WTC11 (cell line): ENCODE data around the gene ENG. TPM values are rescaled to one million over a fixed set of nuclear protein-coding genes. Genes with fewer than 3 reads are reported as not detected.
A peak's percentile ranks its signal among the peaks of the same experiment; 100 is the strongest.

Experiments
- ATAC-seq: fragments of 200-7000 bp; cut with Tn5 transposase; 2 replicates; pipeline ENCODE4 v1.10.0; 2021; ENCODE audit warnings: mild to moderate bottlenecking, moderate library complexity
- CTCF ChIA-PET: fragments of 300-600 bp; sonication (Branson Sonifier 250); formaldehyde crosslinking; loops from one replicate; lab custom pipeline; 2021; ENCODE audit warnings: antibody characterized with exemption; lab: Charles Lee
- POLR2A ChIA-PET: fragments of 350-600 bp; sonication (Branson Sonifier 250); formaldehyde crosslinking; loops from one replicate; lab custom pipeline; 2021; ENCODE audit warnings: antibody characterized with exemption; lab: Charles Lee
- DNase-seq: peaks from one replicate; pipeline ENCODE4 v3.0.0; 2021; ENCODE audit warnings: low spot score
- H3K27ac Mint-ChIP-seq: 2 replicates; pipeline ENCODE4 v1.8.0; 2021; ENCODE audit warnings: mixed read lengths
- H3K27me3 Mint-ChIP-seq: 2 replicates; pipeline ENCODE4 v1.8.0; 2021; ENCODE audit warnings: low read depth, mild to moderate bottlenecking, moderate library complexity, mixed read lengths
- H3K36me3 Mint-ChIP-seq: 2 replicates; pipeline ENCODE4 v1.8.0; 2021; ENCODE audit warnings: mixed read lengths
- H3K4me1 Mint-ChIP-seq: 2 replicates; pipeline ENCODE4 v1.8.0; 2022; ENCODE audit warnings: mixed read lengths
- H3K4me3 Mint-ChIP-seq: 2 replicates; pipeline ENCODE4 v1.8.0; 2021; ENCODE audit warnings: mild to moderate bottlenecking, moderate library complexity, mixed read lengths
- H3K9me3 Mint-ChIP-seq: 2 replicates; pipeline ENCODE4 v1.8.0; 2021; ENCODE audit warnings: mixed read lengths
- CREB1 ChIP-seq: sonication (generic); formaldehyde crosslinking; IDR thresholded peaks from 2 replicates; pipeline ENCODE4 v1.8.0; 2023; ENCODE audit warnings: mild to moderate bottlenecking, missing genetic modification reagents
- CREM ChIP-seq: sonication (generic); formaldehyde crosslinking; IDR thresholded peaks from 2 replicates; pipeline ENCODE4 v1.8.1; 2022; ENCODE audit warnings: mild to moderate bottlenecking, missing genetic modification reagents, moderate library complexity
- FOXP1 ChIP-seq: sonication (generic); formaldehyde crosslinking; IDR thresholded peaks from 2 replicates; pipeline ENCODE4 v1.8.0; 2022; ENCODE audit warnings: missing genetic modification reagents, mild to moderate bottlenecking, moderate library complexity, borderline replicate concordance
- GABPB1 ChIP-seq: sonication (generic); formaldehyde crosslinking; IDR thresholded peaks from 2 replicates; pipeline ENCODE4 v1.8.1; 2023; ENCODE audit warnings: mild to moderate bottlenecking, missing genetic modification reagents
- JUN ChIP-seq: sonication (generic); formaldehyde crosslinking; IDR thresholded peaks from 2 replicates; pipeline ENCODE4 v1.8.0; 2023; ENCODE audit warnings: mild to moderate bottlenecking, missing genetic modification reagents
- KAT7 ChIP-seq: sonication (generic); formaldehyde crosslinking; IDR thresholded peaks from 2 replicates; pipeline ENCODE4 v1.8.1; 2023; ENCODE audit warnings: missing genetic modification reagents, mild to moderate bottlenecking, borderline replicate concordance
- NFE2L1 ChIP-seq: sonication (generic); formaldehyde crosslinking; IDR thresholded peaks from 2 replicates; pipeline ENCODE4 v1.8.1; 2023; ENCODE audit warnings: missing genetic modification reagents
- NFYB ChIP-seq: sonication (generic); formaldehyde crosslinking; conservative IDR thresholded peaks from 2 replicates; pipeline ENCODE4 v1.8.0; 2022; ENCODE audit warnings: low read depth, missing genetic modification reagents
- NR3C1 ChIP-seq: sonication (generic); formaldehyde crosslinking; conservative IDR thresholded peaks from 2 replicates; pipeline ENCODE4 v1.8.1; 2023; ENCODE audit warnings: low read depth, mild to moderate bottlenecking, missing genetic modification reagents
- SMAD3 ChIP-seq: sonication (generic); formaldehyde crosslinking; IDR thresholded peaks from 2 replicates; pipeline ENCODE4 v1.8.0; 2022; ENCODE audit warnings: missing genetic modification reagents, mild to moderate bottlenecking, borderline replicate concordance
- SP1 ChIP-seq: sonication (generic); formaldehyde crosslinking; conservative IDR thresholded peaks from 2 replicates; pipeline ENCODE4 v1.8.1; 2022; ENCODE audit warnings: missing genetic modification reagents
- TP53 ChIP-seq: sonication (generic); formaldehyde crosslinking; IDR thresholded peaks from 2 replicates; pipeline ENCODE4 v1.8.1; 2023; ENCODE audit warnings: mild to moderate bottlenecking, missing genetic modification reagents
- ZNF219 ChIP-seq: sonication (generic); formaldehyde crosslinking; IDR thresholded peaks from 2 replicates; pipeline ENCODE4 v1.8.0; 2023; ENCODE audit warnings: missing genetic modification reagents, mild to moderate bottlenecking, borderline replicate concordance
- ZNF281 ChIP-seq: sonication (generic); formaldehyde crosslinking; IDR thresholded peaks from 2 replicates; pipeline ENCODE4 v1.8.0; 2023; ENCODE audit warnings: mild to moderate bottlenecking, missing genetic modification reagents
- ZNF423 ChIP-seq: fragments of 250-450 bp; sonication (Bioruptor Pico); IDR thresholded peaks from 2 replicates; pipeline ENCODE4 v2.1.2; 2022; ENCODE audit warnings: mild to moderate bottlenecking, moderate library complexity
- ZNF512 ChIP-seq: sonication (generic); formaldehyde crosslinking; IDR thresholded peaks from 2 replicates; pipeline ENCODE4 v1.8.1; 2022; ENCODE audit warnings: missing genetic modification reagents, borderline replicate concordance
- total RNA-seq: library from RNA; stranded (reverse); gene quantifications from 3 replicates; pipeline ENCODE4 v1.2.3, GENCODE V29; 2021
- TF ChIP-seq, protein P1 (sequence below): sonication (generic); formaldehyde crosslinking; IDR thresholded peaks from 2 replicates; pipeline ENCODE4 v1.8.0; 2022; ENCODE audit warnings: missing genetic modification reagents
- TF ChIP-seq, protein P2 (sequence below): sonication (generic); formaldehyde crosslinking; IDR thresholded peaks from 2 replicates; pipeline ENCODE4 v1.8.1; 2023; ENCODE audit warnings: mild to moderate bottlenecking, missing genetic modification reagents, moderate library complexity
- TF ChIP-seq, protein P3 (sequence below): sonication (generic); formaldehyde crosslinking; IDR thresholded peaks from 2 replicates; pipeline ENCODE4 v1.8.1; 2022; ENCODE audit warnings: mild to moderate bottlenecking, missing genetic modification reagents, moderate library complexity, borderline replicate concordance

Gene ENG
- total RNA-seq, 1 experiment from 2014 or later: 4.4 TPM

DNA sequence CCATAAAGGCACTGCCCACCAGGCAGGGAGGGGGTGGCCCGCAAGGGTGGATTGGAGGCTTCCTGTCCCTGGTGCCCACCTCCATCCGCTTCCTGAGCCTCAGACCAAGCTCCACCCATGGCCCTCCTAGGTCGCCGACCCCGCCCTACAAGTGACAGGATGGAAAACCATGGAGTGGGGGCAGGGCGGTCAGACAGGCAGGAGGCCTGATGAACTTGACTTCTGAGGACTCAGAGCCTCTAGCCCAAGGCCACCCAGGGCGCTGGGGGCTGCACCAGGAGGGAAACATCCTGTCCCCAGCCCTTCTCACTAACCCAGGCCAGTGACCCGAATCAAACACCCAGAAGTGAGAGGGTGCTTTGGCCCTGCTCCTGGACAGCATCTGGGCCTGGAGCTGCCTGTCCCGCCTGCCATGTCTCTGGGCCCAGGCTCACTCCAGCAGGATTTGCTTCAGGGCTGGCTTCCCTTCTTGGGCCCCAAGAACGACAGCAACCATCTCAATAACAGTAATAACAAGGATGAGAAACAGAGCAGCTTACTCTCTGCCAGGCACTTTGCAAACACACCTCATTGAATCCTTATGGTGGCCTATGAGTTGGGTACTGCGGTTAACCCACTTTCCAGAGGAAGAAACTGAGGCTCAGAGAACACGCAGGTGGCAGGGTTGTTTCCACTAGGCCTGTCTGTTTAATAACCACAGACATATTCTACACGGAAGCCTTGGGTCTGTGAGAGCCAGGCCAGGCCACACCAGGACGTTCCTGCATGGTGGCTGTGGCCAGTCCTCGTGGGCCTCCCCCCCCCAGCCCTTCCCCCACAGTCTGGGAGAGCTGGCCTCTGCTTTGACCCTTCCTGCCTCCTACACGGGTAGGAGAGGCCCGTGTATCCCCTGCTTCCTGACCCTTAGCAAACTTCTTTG, 49.4 kb upstream of the ENG start:
- DNase-seq: peak; percentile 83
- H3K36me3 Mint-ChIP-seq: no peaks in the 10 kb centered on the region
- H3K27me3 Mint-ChIP-seq: no peaks in the 10 kb centered on the region; the same call in 1 of the 2 replicates
- H3K4me1 Mint-ChIP-seq: peaks cover 35% of the 10 kb centered on the region
- TF ChIP-seq FOXP1 (CRISPR knock-in tag) (peak; percentile 28; the same call in 1 of the 2 replicates), NFE2L1 (CRISPR knock-in tag) (no peak), SMAD3 (CRISPR knock-in tag) (0 out of 2 replicates have a peak, but pooled peaks have one; percentile 12), ZNF281 (peak; percentile 90), SP1 (CRISPR knock-in tag) (peak; percentile 61; the same call in 1 of the 2 replicates), GABPB1 (CRISPR knock-in tag) (peak; percentile 28; the same call in 1 of the 2 replicates)
- TF ChIP-seq, protein P1, sequence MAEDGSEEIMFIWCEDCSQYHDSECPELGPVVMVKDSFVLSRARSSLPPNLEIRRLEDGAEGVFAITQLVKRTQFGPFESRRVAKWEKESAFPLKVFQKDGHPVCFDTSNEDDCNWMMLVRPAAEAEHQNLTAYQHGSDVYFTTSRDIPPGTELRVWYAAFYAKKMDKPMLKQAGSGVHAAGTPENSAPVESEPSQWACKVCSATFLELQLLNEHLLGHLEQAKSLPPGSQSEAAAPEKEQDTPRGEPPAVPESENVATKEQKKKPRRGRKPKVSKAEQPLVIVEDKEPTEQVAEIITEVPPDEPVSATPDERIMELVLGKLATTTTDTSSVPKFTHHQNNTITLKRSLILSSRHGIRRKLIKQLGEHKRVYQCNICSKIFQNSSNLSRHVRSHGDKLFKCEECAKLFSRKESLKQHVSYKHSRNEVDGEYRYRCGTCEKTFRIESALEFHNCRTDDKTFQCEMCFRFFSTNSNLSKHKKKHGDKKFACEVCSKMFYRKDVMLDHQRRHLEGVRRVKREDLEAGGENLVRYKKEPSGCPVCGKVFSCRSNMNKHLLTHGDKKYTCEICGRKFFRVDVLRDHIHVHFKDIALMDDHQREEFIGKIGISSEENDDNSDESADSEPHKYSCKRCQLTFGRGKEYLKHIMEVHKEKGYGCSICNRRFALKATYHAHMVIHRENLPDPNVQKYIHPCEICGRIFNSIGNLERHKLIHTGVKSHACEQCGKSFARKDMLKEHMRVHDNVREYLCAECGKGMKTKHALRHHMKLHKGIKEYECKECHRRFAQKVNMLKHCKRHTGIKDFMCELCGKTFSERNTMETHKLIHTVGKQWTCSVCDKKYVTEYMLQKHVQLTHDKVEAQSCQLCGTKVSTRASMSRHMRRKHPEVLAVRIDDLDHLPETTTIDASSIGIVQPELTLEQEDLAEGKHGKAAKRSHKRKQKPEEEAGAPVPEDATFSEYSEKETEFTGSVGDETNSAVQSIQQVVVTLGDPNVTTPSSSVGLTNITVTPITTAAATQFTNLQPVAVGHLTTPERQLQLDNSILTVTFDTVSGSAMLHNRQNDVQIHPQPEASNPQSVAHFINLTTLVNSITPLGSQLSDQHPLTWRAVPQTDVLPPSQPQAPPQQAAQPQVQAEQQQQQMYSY (CRISPR knock-in tag): no peak
- ChIA-PET POLR2A (interaction anchor here (0.6 to 1.0 kb wide), 2 partner anchors 14 to 111 kb away, joined by 3 read pairs; no protein-coding TSS in a partner anchor), CTCF (interaction anchor here (0.5 to 1.7 kb wide), 11 partner anchors 13 to 221 kb away, joined by 3 to 9 read pairs (median 4); partner anchors contain the start of genes ST6GALNAC4 and TOR2A)
- H3K4me3 Mint-ChIP-seq: no peak overlapping the region
- H3K9me3 Mint-ChIP-seq: no peaks in the 10 kb centered on the region
- H3K27ac Mint-ChIP-seq: peak overlapping the region; percentile 85
- ATAC-seq: peak; percentile 58

- Mint-ChIP-seq H3K36me3 (peaks cover 20% of the 10 kb centered on the region), H3K4me1 (peaks cover 37% of the 10 kb centered on the region), H3K4me3 (peak within 1 kb of the TSS; percentile 87), H3K27ac (peak within 1 kb of the TSS; percentile 76), H3K9me3 (no peaks in the 10 kb centered on the region), H3K27me3 (no peaks in the 10 kb centered on the region; the same call in 1 of the 2 replicates)
- ATAC-seq: peak; percentile 44
- ChIA-PET CTCF (interaction anchor here (0.6 to 2.1 kb wide), 7 partner anchors 18 to 219 kb away, joined by 3 to 7 read pairs (median 3); partner anchors contain the start of genes ST6GALNAC4 and TOR2A), POLR2A (interaction anchor here (0.6 to 1.4 kb wide), 4 partner anchors 7 to 71 kb away, joined by 3 to 5 read pairs (median 4); partner anchors contain the start of gene ST6GALNAC4)
- TF ChIP-seq KAT7 (0 out of 2 replicates have a peak, but pooled peaks have one; percentile 34), TP53 (0 out of 2 replicates have a peak, but pooled peaks have one; percentile 32), ZNF512 (CRISPR knock-in tag) (no peak), NFYB (no peak), GABPB1 (CRISPR knock-in tag) (0 out of 2 replicates have a peak, but pooled peaks have one; percentile 4), NR3C1 (no peak), ZNF423 (CRISPR knock-in tag) (peak; percentile 62), ZNF219 (0 out of 2 replicates have a peak, but pooled peaks have one; percentile 41), CREM (CRISPR knock-in tag) (no peak), SP1 (CRISPR knock-in tag) (peak; percentile 85), CREB1 (no peak), JUN (CRISPR knock-in tag) (peak; percentile 41; the same call in 1 of the 2 replicates)
- TF ChIP-seq, protein P2, sequence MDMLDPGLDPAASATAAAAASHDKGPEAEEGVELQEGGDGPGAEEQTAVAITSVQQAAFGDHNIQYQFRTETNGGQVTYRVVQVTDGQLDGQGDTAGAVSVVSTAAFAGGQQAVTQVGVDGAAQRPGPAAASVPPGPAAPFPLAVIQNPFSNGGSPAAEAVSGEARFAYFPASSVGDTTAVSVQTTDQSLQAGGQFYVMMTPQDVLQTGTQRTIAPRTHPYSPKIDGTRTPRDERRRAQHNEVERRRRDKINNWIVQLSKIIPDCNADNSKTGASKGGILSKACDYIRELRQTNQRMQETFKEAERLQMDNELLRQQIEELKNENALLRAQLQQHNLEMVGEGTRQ (CRISPR knock-in tag): peak; percentile 17; the same call in 1 of the 2 replicates
- TF ChIP-seq, protein P3, sequence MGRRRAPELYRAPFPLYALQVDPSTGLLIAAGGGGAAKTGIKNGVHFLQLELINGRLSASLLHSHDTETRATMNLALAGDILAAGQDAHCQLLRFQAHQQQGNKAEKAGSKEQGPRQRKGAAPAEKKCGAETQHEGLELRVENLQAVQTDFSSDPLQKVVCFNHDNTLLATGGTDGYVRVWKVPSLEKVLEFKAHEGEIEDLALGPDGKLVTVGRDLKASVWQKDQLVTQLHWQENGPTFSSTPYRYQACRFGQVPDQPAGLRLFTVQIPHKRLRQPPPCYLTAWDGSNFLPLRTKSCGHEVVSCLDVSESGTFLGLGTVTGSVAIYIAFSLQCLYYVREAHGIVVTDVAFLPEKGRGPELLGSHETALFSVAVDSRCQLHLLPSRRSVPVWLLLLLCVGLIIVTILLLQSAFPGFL (CRISPR knock-in tag): no peak
- DNase-seq: peak; percentile 55
Observed at GRCh38 chr9:127899128-127899943, 44.9 kb upstream of the ENG start, which contains the start of gene ST6GALNAC6. ST6GALNAC6 (minus strand) TSS chr9:127899603; CDS start chr9:127897981, 1,622 bp downstream.
